Endodermal cell (in vitro differentiated cells): ENCODE data around the gene NECTIN4. TPM values are rescaled to one million over a fixed set of nuclear protein-coding genes. Genes with fewer than 3 reads are reported as not detected.
"Not testable (repeated sequence)": the region's sequence is repeated elsewhere in the genome, so short reads cannot be mapped to it uniquely, and the experiment has no call there.

Experiments used
- DNase-seq: peaks from one replicate; pipeline ENCODE4 v3.0.0-alpha.2; 2017
- H3K27ac ChIP-seq: 2 replicates; pipeline ENCODE4 v1.5.1; 2013; ENCODE audit warnings: mild to moderate bottlenecking, low read depth, low read length, moderate library complexity
- H3K27me3 ChIP-seq: 2 replicates; pipeline ENCODE4 v1.6.1; 2013; ENCODE audit warnings: mild to moderate bottlenecking, low read length, moderate library complexity; ENCODE audit not compliant: insufficient read depth, control insufficient read depth, poor library complexity, severe bottlenecking
- H3K36me3 ChIP-seq: 2 replicates; pipeline ENCODE4 v1.7.0; 2013; ENCODE audit warnings: mild to moderate bottlenecking, low read length, moderate library complexity; ENCODE audit not compliant: control insufficient read depth, insufficient read depth
- H3K4me1 ChIP-seq: one replicate; pipeline ENCODE4 v1.7.0; 2013; ENCODE audit warnings: low read length; ENCODE audit not compliant: control insufficient read depth, insufficient read depth
- H3K4me3 ChIP-seq: 2 replicates; pipeline ENCODE4 v1.5.1; 2013; ENCODE audit warnings: mild to moderate bottlenecking, low read length, moderate library complexity
- H3K9ac ChIP-seq: 2 replicates; pipeline ENCODE4 v1.6.1; 2013; ENCODE audit warnings: mild to moderate bottlenecking, low read length, moderate library complexity; ENCODE audit not compliant: poor library complexity, severe bottlenecking; ENCODE audit errors: extremely low read depth
- H3K9me3 ChIP-seq: 2 replicates; pipeline ENCODE4 v1.6.1; 2013; ENCODE audit warnings: mild to moderate bottlenecking, low read length, moderate library complexity; ENCODE audit not compliant: control insufficient read depth
- H3K27ac Mint-ChIP-seq: 2 replicates; pipeline ENCODE4 v1.8.0; 2020; ENCODE audit warnings: mixed read lengths
- H3K27me3 Mint-ChIP-seq: 2 replicates; pipeline ENCODE4 v1.8.0; 2021; ENCODE audit warnings: mild to moderate bottlenecking, mixed read lengths; ENCODE audit not compliant: insufficient read depth
- H3K36me3 Mint-ChIP-seq: 2 replicates; pipeline ENCODE4 v1.8.0; 2020; ENCODE audit warnings: low read depth, mixed read lengths
- H3K4me1 Mint-ChIP-seq: 2 replicates; pipeline ENCODE4 v1.8.0; 2020; ENCODE audit warnings: mixed read lengths
- H3K4me3 Mint-ChIP-seq: 2 replicates; pipeline ENCODE4 v1.8.0; 2020; ENCODE audit warnings: mild to moderate bottlenecking, moderate library complexity, mixed read lengths
- H3K9me3 Mint-ChIP-seq: 2 replicates; pipeline ENCODE4 v1.8.0; 2020; ENCODE audit warnings: mild to moderate bottlenecking, mixed read lengths
- WGBS, 2 experiments: methylation state at CpG; one replicate each; pipeline versions ENCODE4 v1.1.5 to v1.1.7; 2013; ENCODE audit warnings: missing lambda C conversion rate in 2 of 2, mixed read lengths in 1 of 2; ENCODE audit not compliant: insufficient coverage in 1 of 2, insufficient read length in 1 of 2; 5-methylcytosine and 5-hydroxymethylcytosine counted together
- total RNA-seq, 2 donors: library from RNA; stranded (reverse); fragmentation: NEBNext Ultra II Directional in 1 of 2; extraction: Animal tissue kit (Norgen Biotek cat#: 25700) in 1 of 2; gene quantifications; 2 replicates in 1 of 2; 3 replicates in 1 of 2; pipeline ENCODE4 v1.2.1, GENCODE V29; 2021
- TF ChIP-seq, protein P1 (sequence below): fragments of 200-600 bp; sonication (generic); conservative IDR thresholded peaks from 2 replicates; pipeline ENCODE4 v1.5.0; 2021; ENCODE audit warnings: antibody characterized with exemption, mild to moderate bottlenecking

Gene NECTIN4
- total RNA-seq, 2 donors from 2014 or later = not detected

DNA sequence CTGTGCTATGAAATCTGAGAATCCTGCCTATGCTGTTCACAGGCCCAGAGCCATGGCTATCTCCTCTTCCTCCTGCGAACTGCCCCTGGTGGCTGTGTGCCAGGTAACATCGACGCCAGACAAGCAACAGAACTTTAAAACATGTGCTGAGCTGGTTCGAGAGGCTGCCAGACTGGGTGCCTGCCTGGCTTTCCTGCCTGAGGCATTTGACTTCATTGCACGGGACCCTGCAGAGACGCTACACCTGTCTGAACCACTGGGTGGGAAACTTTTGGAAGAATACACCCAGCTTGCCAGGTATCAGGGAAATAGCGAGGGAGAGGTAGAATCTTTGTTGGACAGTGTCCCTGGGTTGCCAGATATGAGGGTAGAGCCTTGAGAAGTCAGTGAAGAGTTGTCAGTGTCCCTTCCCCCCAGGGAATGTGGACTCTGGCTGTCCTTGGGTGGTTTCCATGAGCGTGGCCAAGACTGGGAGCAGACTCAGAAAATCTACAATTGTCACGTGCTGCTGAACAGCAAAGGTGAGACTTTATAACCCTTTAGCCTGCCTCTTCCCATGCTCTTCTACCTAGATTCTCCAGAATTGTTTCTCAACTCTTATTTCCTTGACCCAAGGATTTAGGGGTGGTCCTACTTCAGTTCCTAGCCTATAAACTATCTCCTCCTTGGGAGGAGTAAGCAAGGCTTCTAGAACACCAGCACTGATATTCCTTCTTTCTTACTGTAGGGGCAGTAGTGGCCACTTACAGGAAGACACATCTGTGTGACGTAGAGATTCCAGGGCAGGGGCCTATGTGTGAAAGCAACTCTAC is 29.9 kb upstream of the NECTIN4 start:
- peak overlapping the region; percentile 87 for H3K9ac ChIP-seq
- H3K4me1 ChIP-seq = peaks cover 8% of the 10 kb centered on the region
- H3K36me3 ChIP-seq = peaks cover 53% of the 10 kb centered on the region
- no peak overlapping the region for H3K27ac ChIP-seq
- no peaks in the 10 kb centered on the region for H3K27me3 Mint-ChIP-seq
- no peaks in the 10 kb centered on the region for H3K9me3 Mint-ChIP-seq
- TF ChIP-seq, protein P1, sequence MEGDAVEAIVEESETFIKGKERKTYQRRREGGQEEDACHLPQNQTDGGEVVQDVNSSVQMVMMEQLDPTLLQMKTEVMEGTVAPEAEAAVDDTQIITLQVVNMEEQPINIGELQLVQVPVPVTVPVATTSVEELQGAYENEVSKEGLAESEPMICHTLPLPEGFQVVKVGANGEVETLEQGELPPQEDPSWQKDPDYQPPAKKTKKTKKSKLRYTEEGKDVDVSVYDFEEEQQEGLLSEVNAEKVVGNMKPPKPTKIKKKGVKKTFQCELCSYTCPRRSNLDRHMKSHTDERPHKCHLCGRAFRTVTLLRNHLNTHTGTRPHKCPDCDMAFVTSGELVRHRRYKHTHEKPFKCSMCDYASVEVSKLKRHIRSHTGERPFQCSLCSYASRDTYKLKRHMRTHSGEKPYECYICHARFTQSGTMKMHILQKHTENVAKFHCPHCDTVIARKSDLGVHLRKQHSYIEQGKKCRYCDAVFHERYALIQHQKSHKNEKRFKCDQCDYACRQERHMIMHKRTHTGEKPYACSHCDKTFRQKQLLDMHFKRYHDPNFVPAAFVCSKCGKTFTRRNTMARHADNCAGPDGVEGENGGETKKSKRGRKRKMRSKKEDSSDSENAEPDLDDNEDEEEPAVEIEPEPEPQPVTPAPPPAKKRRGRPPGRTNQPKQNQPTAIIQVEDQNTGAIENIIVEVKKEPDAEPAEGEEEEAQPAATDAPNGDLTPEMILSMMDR = peak; percentile 66
- WGBS, 2 experiments = 81 to 89% methylated on average over 8 to 10 of the region's 10 CpGs
- H3K27ac Mint-ChIP-seq = peak overlapping the region; percentile 98
- peak overlapping the region; percentile 99 for H3K4me3 ChIP-seq
- peak overlapping the region; percentile 96 for H3K4me3 Mint-ChIP-seq
- DNase-seq = peak; percentile 85
- H3K9me3 ChIP-seq = no peaks in the 10 kb centered on the region
- H3K36me3 Mint-ChIP-seq = peaks cover 47% of the 10 kb centered on the region
- peaks cover 19% of the 10 kb centered on the region for H3K4me1 Mint-ChIP-seq
- no peaks in the 10 kb centered on the region for H3K27me3 ChIP-seq

DNA sequence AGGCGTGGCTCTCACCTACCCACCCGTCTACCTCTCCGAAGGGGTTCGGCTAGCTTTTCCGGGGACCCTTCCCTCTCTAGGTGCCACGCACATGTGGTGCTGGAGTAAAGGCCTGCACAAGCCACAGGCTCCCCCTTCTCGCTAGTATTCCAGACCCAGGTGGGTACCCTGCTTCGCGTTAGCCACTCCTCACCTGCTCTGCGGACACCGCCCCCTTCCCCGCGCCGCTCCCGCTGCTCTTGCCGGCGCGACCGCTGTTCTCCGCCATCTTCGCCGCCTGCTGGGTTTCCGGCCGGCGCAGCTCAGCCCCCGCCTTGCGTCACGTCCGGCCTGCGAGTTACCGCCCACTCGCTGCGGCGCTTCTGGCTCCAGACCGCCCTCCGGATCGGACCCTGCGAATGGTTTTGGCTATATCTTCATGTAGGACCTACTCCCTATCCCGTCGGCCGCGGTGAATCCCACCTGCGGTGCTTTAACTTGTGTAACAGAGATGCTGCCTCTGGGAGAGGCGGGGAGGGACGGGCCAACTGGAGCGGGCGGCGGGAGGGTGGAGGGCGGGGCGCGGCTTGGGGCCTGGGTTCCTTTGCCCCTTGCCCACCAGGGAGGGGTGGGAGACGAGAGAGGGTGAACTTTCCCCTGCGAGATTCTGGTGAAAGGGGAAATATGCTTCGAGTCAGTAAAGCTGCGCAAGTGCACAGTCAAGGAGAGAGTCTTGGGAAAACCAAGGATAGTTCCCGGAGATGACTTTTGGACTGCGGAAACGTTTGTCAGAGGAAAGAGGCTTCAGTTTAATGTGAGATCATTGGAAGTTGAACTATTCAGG is 28.6 kb upstream of the NECTIN4 start, which contains the start of the genes NIT1 and PFDN2:
Gene NIT1 (plus strand): TSS at position 347 of the 823 bp plus-strand sequence. CDS start 72 bp downstream, at position 419.
Gene PFDN2 (minus strand): TSS at position 279 of the 823 bp plus-strand sequence. CDS start 11 bp downstream, at position 268.
- peaks cover 43% of the 10 kb centered on the region for H3K36me3 ChIP-seq
- H3K4me1 ChIP-seq = peaks cover 8% of the 10 kb centered on the region
- Mint-ChIP-seq H3K4me1 (peaks cover 22% of the 10 kb centered on the region), H3K4me3 (peak within 1 kb of the TSS; percentile 96), H3K27me3 (no peaks in the 10 kb centered on the region), H3K36me3 (peaks cover 38% of the 10 kb centered on the region), H3K27ac (peak within 1 kb of the TSS; percentile 98), H3K9me3 (no peaks in the 10 kb centered on the region)
- H3K4me3 ChIP-seq = peak within 1 kb of the TSS; percentile 99
- no peaks in the 10 kb centered on the region for H3K27me3 ChIP-seq
- TF ChIP-seq, protein P1 = no peak
- DNase-seq = peak; percentile 97
- H3K27ac ChIP-seq = peak within 1 kb of the TSS; percentile 78
- H3K9ac ChIP-seq = peak within 1 kb of the TSS; percentile 87
- no peaks in the 10 kb centered on the region for H3K9me3 ChIP-seq
- 0% methylated on average over 19 to 58 of the region's 58 CpGs for WGBS, 2 experiments

DNA sequence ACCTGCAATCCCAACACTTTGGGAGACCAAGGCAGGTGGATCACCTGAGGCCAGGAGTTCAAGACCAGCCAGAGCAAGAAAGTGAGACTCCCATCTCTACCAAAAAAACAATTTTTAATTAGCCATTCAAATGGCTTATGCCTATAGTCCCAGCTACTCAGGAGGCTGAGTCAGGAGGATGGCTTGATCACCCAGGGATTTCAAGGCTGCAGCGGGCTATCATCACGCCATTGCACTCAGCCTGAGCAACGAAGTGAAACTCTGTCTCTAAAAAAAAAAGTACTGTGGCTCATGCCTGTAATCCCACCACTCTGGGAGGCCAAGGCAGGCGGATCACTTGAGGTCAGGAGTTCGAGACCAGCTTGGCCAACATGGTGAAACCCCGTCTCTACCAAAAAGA is 26.6 kb upstream of the NECTIN4 start:
- peaks cover 23% of the 10 kb centered on the region for H3K36me3 ChIP-seq
- not testable (repeated sequence) for H3K27me3 ChIP-seq, H3K27ac Mint-ChIP-seq, H3K9ac ChIP-seq, H3K27ac ChIP-seq, H3K4me1 ChIP-seq, H3K9me3 ChIP-seq, H3K4me3 ChIP-seq, H3K27me3 Mint-ChIP-seq, H3K9me3 Mint-ChIP-seq, DNase-seq
- H3K36me3 Mint-ChIP-seq = peaks cover 19% of the 10 kb centered on the region
- peaks cover 22% of the 10 kb centered on the region for H3K4me1 Mint-ChIP-seq
- 90 to 94% methylated on average over 5 to 6 of the region's 6 CpGs for WGBS, 2 experiments
- H3K4me3 Mint-ChIP-seq = peak overlapping the region; percentile 96
